NCI-H2029 treated with DMSO at 0.1 percent for 48 hours (cell line): ENCODE measurements around the gene INCENP.

Experiments used
- DNase-seq: peaks from one replicate; lab custom pipeline; 2025; lab: John Stamatoyannopoulos, UW

INCENP gene

DNA sequence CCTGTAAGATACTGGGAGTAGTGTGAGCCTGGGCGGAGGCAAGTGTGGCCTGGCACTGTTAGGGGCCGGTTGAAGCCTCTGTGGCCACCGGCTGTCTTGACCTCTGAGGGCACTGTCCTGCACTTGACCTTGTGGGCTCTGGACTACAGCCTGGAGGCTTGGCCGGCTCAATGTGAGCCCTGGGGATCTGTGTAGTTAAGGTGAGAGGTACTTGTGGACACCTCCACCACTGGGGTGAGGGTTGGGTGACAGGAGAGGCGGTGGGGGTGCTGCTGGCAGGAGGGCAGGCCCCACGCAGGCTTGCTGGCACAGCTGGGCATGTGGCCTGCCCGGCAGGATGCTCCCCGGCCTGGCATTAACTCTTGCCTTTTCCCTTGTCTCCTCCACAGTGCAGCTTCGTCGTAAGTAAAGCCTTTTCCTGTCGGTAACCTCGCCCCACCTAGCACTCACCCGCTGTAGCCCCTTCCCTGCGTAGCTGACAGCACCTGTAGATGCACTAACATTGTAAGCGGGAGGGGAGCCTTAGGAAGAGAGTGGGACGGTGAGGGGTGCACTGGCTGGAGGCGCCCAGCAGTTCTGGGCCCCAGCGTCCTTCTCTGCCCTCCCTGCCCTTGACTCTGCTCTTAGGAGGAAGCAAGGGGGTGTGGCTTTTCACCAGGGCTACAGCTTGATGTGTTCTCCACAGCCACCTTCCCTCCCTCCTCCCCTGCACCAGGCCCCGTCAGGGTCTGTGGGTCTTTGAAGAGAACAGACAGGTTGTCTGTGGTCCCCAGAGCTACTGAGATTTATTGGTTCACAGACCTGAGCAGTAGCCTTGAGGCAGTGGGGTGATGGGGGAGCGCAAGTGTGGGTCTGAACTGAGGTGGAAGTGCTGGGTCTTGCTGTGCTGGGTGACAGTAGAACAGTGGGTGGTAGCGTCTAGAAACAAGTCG lies 17.6 kb downstream of the INCENP start:
- DNase-seq = no peak

DNA sequence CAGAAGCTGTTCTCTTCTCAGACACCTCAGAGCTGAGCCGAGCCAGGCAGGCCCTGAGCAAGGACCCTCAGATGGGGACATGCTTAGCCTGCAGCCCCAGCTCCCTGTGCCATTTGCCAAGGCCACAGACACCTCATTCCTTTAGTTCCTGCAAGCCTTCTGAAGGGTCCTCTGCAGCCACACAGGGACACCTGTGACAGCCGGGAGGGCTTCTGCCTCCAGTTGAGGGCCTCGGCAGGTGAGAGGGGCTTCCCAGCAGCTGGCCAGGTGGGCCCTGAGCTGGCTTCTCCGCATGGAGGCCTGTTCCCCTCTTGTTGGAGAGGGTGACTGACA lies 18.2 kb downstream of the INCENP start:
- DNase-seq = no peak

- DNase-seq = no peak
These were observed 19.1 kb downstream of the INCENP start for GRCh38 chr11:62142921-62143320.

DNA sequence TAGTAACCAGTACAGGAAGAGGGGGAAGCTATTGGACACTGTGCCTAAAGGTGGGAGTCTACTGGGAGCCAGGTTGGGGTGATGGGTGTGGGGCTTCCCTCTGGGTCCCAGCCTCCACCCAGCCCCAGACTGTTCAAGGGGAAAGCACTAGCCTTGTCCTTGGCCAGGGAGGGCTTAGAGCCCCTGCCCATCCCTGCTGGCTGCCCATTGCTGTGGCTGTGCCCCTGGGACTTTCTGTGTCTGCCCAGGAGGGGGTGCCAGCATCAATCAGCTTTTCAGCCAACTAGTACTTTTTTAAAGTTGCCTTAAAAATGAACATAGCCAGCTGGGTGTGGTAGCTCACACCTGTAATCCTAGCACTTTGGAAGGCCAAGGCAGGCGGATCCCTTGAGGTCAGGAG lies 19.9 kb downstream of the INCENP start:
- no peak for DNase-seq

DNA sequence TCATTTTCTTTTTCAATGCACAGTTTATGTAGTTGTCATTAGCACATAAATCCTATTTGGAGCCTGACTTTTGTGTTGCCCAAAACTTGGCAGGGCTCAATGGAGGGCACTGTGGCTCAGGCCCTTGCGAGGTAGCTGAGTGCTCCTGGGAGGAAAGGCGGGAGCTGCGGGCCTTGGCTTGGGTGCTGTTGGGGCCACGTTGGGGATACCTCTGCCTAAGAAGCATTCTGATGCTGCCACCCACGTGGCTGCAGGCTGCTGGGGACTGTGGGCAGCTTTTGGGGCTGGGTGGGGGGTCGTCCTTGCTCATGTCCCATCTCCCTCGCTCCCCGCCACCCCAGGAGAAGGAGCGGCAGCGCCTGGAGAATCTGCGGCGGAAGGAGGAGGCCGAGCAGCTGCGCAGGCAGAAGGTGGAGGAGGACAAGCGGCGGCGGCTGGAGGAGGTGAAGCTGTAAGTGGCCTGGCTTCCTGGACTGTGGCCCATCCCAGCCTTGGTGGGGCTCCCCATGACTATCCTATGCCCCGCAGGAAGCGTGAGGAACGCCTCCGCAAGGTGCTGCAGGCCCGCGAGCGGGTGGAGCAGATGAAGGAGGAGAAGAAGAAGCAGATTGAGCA lies 20.9 kb downstream of the INCENP start:
- DNase-seq = no peak

GRCh38 chr11:62145261-62145871 lies 21.6 kb downstream of the INCENP start:
- DNase-seq = no peak

GRCh38 chr11:62146476-62147200 lies 22.8 kb downstream of the INCENP start:
- DNase-seq = no peak

GRCh38 chr11:62147545-62147944 lies 23.7 kb downstream of the INCENP start:
- DNase-seq = no peak

GRCh38 chr11:62148271-62148980 lies 24.6 kb downstream of the INCENP start:
- DNase-seq = no peak

DNA sequence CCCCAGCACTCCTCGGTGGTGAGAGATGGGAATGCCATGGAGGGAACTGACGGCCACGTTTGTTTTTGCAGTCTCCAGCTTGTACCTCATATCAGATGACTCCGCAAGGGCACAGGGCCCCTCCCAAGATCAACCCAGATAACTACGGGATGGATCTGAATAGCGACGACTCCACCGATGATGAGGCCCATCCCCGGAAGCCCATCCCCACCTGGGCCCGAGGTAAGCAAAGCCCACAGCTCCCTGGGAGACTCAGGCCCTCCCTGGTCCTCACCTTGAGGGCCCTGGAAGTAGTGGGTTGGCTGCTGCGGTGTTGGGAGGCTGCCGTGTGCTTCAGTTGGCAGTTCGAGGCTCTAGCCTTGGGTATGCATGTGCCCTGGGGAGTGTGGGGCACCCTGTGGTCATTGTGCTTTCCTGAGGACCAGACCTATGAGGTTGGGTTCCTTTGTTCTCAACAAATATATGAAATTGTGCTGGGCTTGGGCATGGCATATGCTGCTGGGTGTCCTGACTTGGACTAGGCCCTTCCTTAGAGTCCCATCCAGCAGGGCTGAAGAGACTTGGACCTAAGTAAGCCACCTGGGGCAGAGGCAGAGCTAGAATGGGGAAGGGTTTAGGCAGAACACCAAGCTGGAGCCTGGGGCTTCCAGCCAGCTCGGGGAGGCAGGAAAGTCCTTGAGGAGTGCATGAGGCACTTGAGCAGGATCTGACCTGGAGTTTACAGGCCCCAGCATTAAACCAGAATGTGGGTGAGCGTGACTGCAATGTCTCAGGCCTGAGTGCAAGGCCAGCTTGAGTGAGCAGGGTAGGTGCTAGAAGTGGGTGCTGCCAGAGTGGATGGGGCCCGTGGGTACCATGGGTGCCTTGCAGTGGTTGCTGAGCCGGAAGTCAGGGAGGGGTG lies 26.4 kb downstream of the INCENP start:
- no peak for DNase-seq

- no peak for DNase-seq
These were observed 27.3 kb downstream of the INCENP start for GRCh38 chr11:62150887-62151736.

DNA sequence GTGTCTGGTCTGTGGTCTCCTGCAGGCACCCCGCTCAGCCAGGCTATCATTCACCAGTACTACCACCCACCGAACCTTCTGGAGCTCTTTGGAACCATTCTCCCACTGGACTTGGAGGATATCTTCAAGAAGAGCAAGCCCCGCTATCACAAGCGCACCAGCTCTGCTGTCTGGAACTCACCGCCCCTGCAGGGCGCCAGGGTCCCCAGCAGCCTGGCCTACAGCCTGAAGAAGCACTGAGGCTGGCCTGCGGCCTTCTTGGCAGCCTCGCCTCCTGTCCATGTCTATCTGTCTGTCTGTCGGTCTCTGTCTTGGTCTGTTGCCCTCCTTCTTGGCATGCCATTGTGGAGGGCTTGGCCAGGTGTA lies 27.9 kb downstream of the INCENP start:
- no peak for DNase-seq

DNA sequence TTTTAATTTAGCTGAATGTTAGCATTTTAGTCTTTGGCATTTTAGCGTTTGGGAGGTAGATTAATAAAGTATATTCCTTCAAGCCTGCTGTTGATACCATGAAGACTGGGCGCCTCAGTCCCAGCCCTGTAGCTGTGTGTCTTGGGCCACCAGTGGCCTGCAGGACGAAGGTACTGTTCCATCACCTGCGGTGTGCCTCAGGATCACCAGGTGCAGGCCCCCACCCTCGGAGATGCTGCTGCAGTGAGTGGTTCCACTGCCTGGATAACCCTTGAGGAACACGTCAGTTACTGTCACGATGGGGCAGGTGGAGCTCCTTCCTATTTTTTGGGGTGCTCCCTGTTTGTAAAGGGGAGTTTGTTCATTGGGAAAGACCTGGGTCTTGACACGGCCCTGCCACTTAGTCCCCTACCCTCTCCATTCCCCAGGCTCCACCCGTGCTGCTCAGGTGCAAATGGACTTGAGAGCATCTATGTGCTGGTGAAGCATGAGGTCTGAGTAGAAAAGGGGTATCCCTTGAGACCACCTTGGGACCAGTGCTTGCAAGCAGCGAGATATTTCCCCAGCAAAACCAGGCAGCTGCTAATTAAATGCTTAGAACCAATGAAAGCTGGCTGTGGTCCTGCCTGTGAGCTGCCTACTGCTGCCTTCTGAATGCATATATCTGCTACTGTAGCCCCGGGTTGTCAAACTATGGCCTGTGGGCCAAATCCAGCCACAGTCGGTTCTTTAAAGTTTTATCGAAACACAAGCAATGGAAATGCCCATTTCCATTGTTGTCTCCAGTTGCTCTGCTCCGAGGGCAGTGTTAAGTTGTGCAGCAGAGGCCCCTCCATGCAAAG lies 28.7 kb downstream of the INCENP start:
- no peak for DNase-seq

DNA sequence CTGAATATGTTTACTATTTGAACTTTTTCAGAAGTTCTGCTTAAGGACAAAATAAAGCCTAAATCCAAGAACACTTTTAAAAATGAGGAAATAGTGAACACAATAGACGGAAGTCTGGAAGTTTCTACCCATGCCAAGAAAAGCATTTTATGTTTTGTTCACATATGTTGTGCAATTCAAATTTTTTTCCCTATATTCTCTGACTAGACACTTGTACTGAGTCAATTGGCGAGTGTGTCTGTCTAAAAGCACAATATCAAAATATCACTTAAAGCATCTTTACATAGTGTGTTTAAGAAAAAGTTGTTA lies 29.2 kb downstream of the INCENP start:
- no peak for DNase-seq

DNA sequence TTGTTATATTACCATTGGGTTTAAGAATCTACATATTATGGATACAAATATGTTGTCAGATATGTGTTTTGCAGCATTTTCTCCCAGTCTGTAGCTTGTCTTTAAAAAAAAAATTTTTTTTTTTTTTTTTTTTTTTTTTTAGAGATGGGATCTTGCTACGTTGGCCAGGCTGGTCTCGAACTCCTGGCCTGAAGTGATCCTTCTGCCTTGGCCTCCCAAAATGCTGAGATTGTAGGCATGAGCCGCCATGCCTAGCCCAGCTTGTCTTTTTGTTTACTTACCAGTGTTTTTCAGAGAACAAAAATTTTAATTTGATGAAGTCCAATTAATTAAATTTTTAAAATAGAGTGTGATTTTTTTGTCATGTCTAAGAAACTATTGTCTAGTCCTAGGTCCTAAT lies 29.8 kb downstream of the INCENP start:
- DNase-seq = no peak

DNA sequence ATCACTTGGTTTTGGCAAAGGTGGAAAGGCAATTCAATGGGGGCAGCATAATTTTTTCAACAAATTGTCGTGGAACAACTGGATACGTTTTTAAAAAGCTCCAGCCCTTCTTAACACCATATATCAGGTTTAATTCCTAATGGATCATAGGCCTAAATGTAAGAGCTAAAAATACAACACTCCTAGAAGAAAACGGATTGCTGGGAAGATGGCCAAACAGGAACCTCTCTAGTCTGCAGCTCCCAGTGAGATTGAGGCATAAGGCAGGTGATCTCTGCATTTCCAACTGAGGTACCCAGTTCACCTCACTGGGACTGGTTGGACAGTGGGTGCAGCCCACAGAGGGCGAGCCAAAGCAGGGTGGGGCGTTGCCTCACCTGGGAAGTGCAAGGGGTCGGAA lies 33.8 kb downstream of the INCENP start:
- DNase-seq = no peak

GRCh38 chr11:62166371-62166770 lies 42.6 kb downstream of the INCENP start:
- no peak for DNase-seq

GRCh38 chr11:62169448-62169847 lies 45.6 kb downstream of the INCENP start:
- no peak for DNase-seq

- DNase-seq = no peak
These were observed 46.1 kb downstream of the INCENP start for GRCh38 chr11:62169935-62170334.
